Activated CD8-positive, alpha-beta T cell treated with anti-CD3 and anti-CD28 coated beads, Interleukin-2, amount 10 ng/mL, durations not matched to agents 7 days and 5 days (primary cell): ENCODE measurements around the gene ADAM20. TPM values are rescaled to one million over a fixed set of nuclear protein-coding genes. Genes with fewer than 3 reads are reported as not detected.

Experiments used
- total RNA-seq, 2 experiments: library from RNA; stranded (reverse); gene quantifications; one replicate each; pipeline ENCODE4 v1.2.3, GENCODE V29; 2021

The ADAM20 gene
- total RNA-seq, 2 experiments from 2014 or later = 0.18 to 0.47 TPM

Other genes starting within 250 kb of the ADAM20 start
- gene COX16, start 175.3 kb downstream of the ADAM20 start, total RNA-seq = 10 to 100 TPM; 46.0 to 48.7 TPM
- 1 to 10 TPM; 7.3 to 9.6 TPM for gene SYNJ2BP, start 117.9 kb downstream of the ADAM20 start, total RNA-seq
- not detected for gene ADAM21, start 82.8 kb downstream of the ADAM20 start, total RNA-seq
- 10 to 100 TPM; 45.3 to 45.7 TPM for gene MED6, start 65.7 kb upstream of the ADAM20 start, total RNA-seq
- gene TTC9, start 106.9 kb upstream of the ADAM20 start, total RNA-seq = 10 to 100 TPM; 13.9 to 14.8 TPM